HG03460 (cell line): ENCODE measurements around the gene PLD3.
"Not testable (repeated sequence)": the region's sequence is repeated elsewhere in the genome, so short reads cannot be mapped to it uniquely, and the experiment has no call there.

ENCODE experiments used
- ATAC-seq: cut with Tn5 transposase; IDR thresholded peaks from one replicate; pipeline ENCODE4 v1.9.1; 2021; ENCODE audit not compliant: unreplicated experiment

The PLD3 gene

GRCh38 chr19:40363069-40363468, 14.6 kb downstream of the PLD3 start:
- ATAC-seq, result no peak

GRCh38 chr19:40365010-40365409, 16.5 kb downstream of the PLD3 start:
- ATAC-seq, result no peak

GRCh38 chr19:40365613-40366401, 17.3 kb downstream of the PLD3 start:
- ATAC-seq, result no peak

GRCh38 chr19:40366697-40367561, 18.4 kb downstream of the PLD3 start:
- ATAC-seq, result no peak

- no peak for ATAC-seq
Observed at GRCh38 chr19:40367577-40368434, 19.3 kb downstream of the PLD3 start.

GRCh38 chr19:40369797-40370196, 21.3 kb downstream of the PLD3 start:
- ATAC-seq, result no peak

GRCh38 chr19:40370253-40370652, 21.8 kb downstream of the PLD3 start:
- not testable (repeated sequence) for ATAC-seq

GRCh38 chr19:40370997-40371801, 22.7 kb downstream of the PLD3 start:
- ATAC-seq, result no peak

GRCh38 chr19:40371802-40372122, 23.3 kb downstream of the PLD3 start:
- no peak for ATAC-seq

- ATAC-seq, result no peak
Observed at GRCh38 chr19:40374084-40374483, 25.6 kb downstream of the PLD3 start.

GRCh38 chr19:40376286-40376862, 27.9 kb downstream of the PLD3 start:
- no peak for ATAC-seq

GRCh38 chr19:40377876-40378385, 29.4 kb downstream of the PLD3 start:
- ATAC-seq, result no peak

GRCh38 chr19:40378509-40378908, 30.0 kb downstream of the PLD3 start:
- no peak for ATAC-seq

- ATAC-seq, result no peak
Observed at GRCh38 chr19:40379446-40380198, 31.1 kb downstream of the PLD3 start.

- ATAC-seq, result no peak
Observed at GRCh38 chr19:40380199-40381037, 31.9 kb downstream of the PLD3 start.

- no peak for ATAC-seq
Observed at GRCh38 chr19:40381321-40381720, 32.8 kb downstream of the PLD3 start.

- ATAC-seq, result no peak
Observed at GRCh38 chr19:40383668-40384248, 35.3 kb downstream of the PLD3 start.

- no peak for ATAC-seq
Observed at GRCh38 chr19:40387155-40387554, 38.7 kb downstream of the PLD3 start.
